Measurements from ENCODE around the gene REXO1. TPM values are rescaled to one million over a fixed set of nuclear protein-coding genes. Genes with fewer than 3 reads are reported as not detected.

REXO1 gene
- total and polyA plus RNA-seq, 2 experiments from 2014 or later = 20.2 to 90.1 TPM

GRCh38 chr19:1811942-1812425 is 36.3 kb downstream of the REXO1 start, which contains the start of gene ATP8B3:
ATP8B3 (minus strand) TSS chr19:1812276; CDS start chr19:1811736, 540 bp downstream.
- Histone ChIP-seq H3K4me3 (peak within 1 kb of the TSS; percentile 77), H3F3A (replicated peaks; ENCODE audit: low read depth) (0 out of 2 replicates have a peak, but pooled peaks cover 5% of the 10 kb centered on the region), H3K27ac (ENCODE audit: low read depth) (peak within 1 kb of the TSS; percentile 86), H3K36me3 (ENCODE audit: insufficient read depth) (no peaks in the 10 kb centered on the region), H3K4me1 (ENCODE audit: insufficient read depth) (no peaks in the 10 kb centered on the region), H2AFZ (peak within 1 kb of the TSS; percentile 91; the same call in 1 of the 2 replicates), H3K79me2 (replicated peaks; ENCODE audit: insufficient read depth) (no peaks in the 10 kb centered on the region), H3K27me3 (ENCODE audit: insufficient read depth) (no peaks in the 10 kb centered on the region), H3K4me2 (peak within 1 kb of the TSS; percentile 87), H3K9me2 (ENCODE audit: insufficient read depth) (no peaks in the 10 kb centered on the region), H4K20me1 (replicated peaks; ENCODE audit: insufficient read depth) (no peaks in the 10 kb centered on the region)
- Mint-ChIP-seq H3K4me1 (peaks cover 3% of the 10 kb centered on the region; the same call in 2 of the 3 replicates), H3K27me3 (ENCODE audit: insufficient read depth, low read depth, poor library complexity) (peaks cover 24% of the 10 kb centered on the region), H3K36me3 (ENCODE audit: low read depth) (0 out of 3 replicates have a peak, but pooled peaks cover 3% of the 10 kb centered on the region), H3K4me3 (peak within 1 kb of the TSS; percentile 83), H3K27ac (peak within 1 kb of the TSS; percentile 96), H3K9me3 (no peaks in the 10 kb centered on the region)
- DNase-seq (ENCODE audit: low spot score) (peak; percentile 61), ATAC-seq (peak; percentile 33)
- no peak for TF ChIP-seq EZH2phosphoT487 (IDR thresholded peaks at IDR 0.05; ENCODE audit: unreplicated experiment)
- no peak for TF ChIP-seq REST (IDR thresholded peaks at IDR 0.05; ENCODE audit: unreplicated experiment)
- TF ChIP-seq ZNF462 (CRISPR knock-in tag; IDR thresholded peaks at IDR 0.05) = no peak
- no peak for TF ChIP-seq JUNB (IDR thresholded peaks at IDR 0.05; ENCODE audit: unreplicated experiment)
- TF ChIP-seq CTCF (conservative IDR thresholded peaks at IDR 0.05; ENCODE audit: low read depth in 2 of 2) = peak; percentile 38 to 41
